Caco-2 (cell line): Measurements from ENCODE around the gene DHRS1. TPM values are rescaled to one million over a fixed set of nuclear protein-coding genes. Genes with fewer than 3 reads are reported as not detected.

Experiments used
- BruUV-seq: library from RNA; stranded (reverse); fragments of 400-500 nt; replicated peaks from 2 replicates; lab custom pipeline; 2021; lab: Mats Ljungman, UMichigan
- CTCF ChIA-PET: fragments of 300-600 bp; sonication (Branson Sonifier 250); formaldehyde crosslinking; loops from one replicate; lab custom pipeline; 2022; ENCODE audit warnings: antibody characterized with exemption; lab: Charles Lee
- POLR2A ChIA-PET: fragments of 300-600 bp; sonication (Branson Sonifier 250); formaldehyde crosslinking; loops from one replicate; lab custom pipeline; 2022; ENCODE audit warnings: antibody characterized with exemption; lab: Charles Lee
- DNase-seq, 2 experiments: peaks; one replicate each; pipeline versions ENCODE4 v3.0.0 to v3.0.0-alpha.2; 2020 to 2022
- H3K27me3 ChIP-seq: replicated peaks from 2 replicates; pipeline ENCODE4 v1.6.0; 2011; ENCODE audit warnings: low read length; ENCODE audit not compliant: control insufficient read depth, insufficient read depth
- H3K36me3 ChIP-seq: 2 replicates; pipeline ENCODE4 v1.5.1; 2011; ENCODE audit warnings: low read length; ENCODE audit not compliant: control insufficient read depth, insufficient read depth
- H3K4me1 ChIP-seq: fragments of 250-450 bp; sonication (Bioruptor Pico); 2 replicates; pipeline ENCODE4 v1.5.1; 2020; ENCODE audit warnings: mild to moderate bottlenecking
- H3K4me3 ChIP-seq: 2 replicates; pipeline ENCODE4 v1.5.1; 2011; ENCODE audit warnings: low read depth, mild to moderate bottlenecking, control low read depth, low read length
- H3K9me3 ChIP-seq: fragments of 250-450 bp; sonication (Bioruptor Pico); 2 replicates; pipeline ENCODE4 v1.5.1; 2020; ENCODE audit warnings: mild to moderate bottlenecking, moderate library complexity
- H3K27ac Mint-ChIP-seq: one replicate; pipeline ENCODE4 v1.8.0; 2022; ENCODE audit warnings: mixed read lengths; ENCODE audit not compliant: unreplicated experiment
- H3K27me3 Mint-ChIP-seq: one replicate; pipeline ENCODE4 v1.8.0; 2022; ENCODE audit warnings: mixed read lengths; ENCODE audit not compliant: insufficient read depth, unreplicated experiment
- H3K36me3 Mint-ChIP-seq: one replicate; pipeline ENCODE4 v1.8.0; 2022; ENCODE audit warnings: mild to moderate bottlenecking, mixed read lengths; ENCODE audit not compliant: insufficient read depth, unreplicated experiment
- H3K4me1 Mint-ChIP-seq: one replicate; pipeline ENCODE4 v1.8.0; 2022; ENCODE audit warnings: low read depth, mixed read lengths; ENCODE audit not compliant: unreplicated experiment
- H3K4me3 Mint-ChIP-seq: one replicate; pipeline ENCODE4 v1.8.0; 2022; ENCODE audit warnings: mild to moderate bottlenecking, moderate library complexity, mixed read lengths; ENCODE audit not compliant: unreplicated experiment
- H3K9me3 Mint-ChIP-seq: one replicate; pipeline ENCODE4 v1.8.0; 2022; ENCODE audit warnings: mixed read lengths; ENCODE audit not compliant: unreplicated experiment
- intact Hi-C: fragments of 100-400 bp; cut with micrococcal nuclease; formaldehyde crosslinking; loops from one replicate; pipeline ENCODE4 v1.10.0; 2022; ENCODE audit not compliant: unreplicated experiment
- total RNA-seq: library from RNA; stranded (reverse); gene quantifications from 2 replicates; pipeline ENCODE4 v1.2.3, GENCODE V29; 2022
- TF ChIP-seq, protein P1 (sequence below), 2 experiments: fragments of 200-600 bp in 1 of 2; IDR thresholded peaks; 1 replicate in 1 of 2; 2 replicates in 1 of 2; pipeline versions ENCODE4 v1.5.1 to v1.8.0; 2011 to 2022; ENCODE audit warnings: antibody characterized with exemption in 1 of 2, control low read depth in 1 of 2, inconsistent platforms in 1 of 2, low read depth in 1 of 2, low read length in 1 of 2, mild to moderate bottlenecking in 1 of 2, moderate library complexity in 1 of 2; ENCODE audit not compliant: insufficient read depth in 1 of 2, severe bottlenecking in 1 of 2, unreplicated experiment in 1 of 2

DHRS1 gene
- total RNA-seq, 1 experiment from 2014 or later, result 18.1 TPM

- H3K9me3 ChIP-seq, result no peaks in the 10 kb centered on the region
- H3K4me1 Mint-ChIP-seq, result no peaks in the 10 kb centered on the region
- H3K4me3 ChIP-seq, result no peak overlapping the region
- H3K36me3 Mint-ChIP-seq, result no peaks in the 10 kb centered on the region
- no peaks in the 10 kb centered on the region for H3K9me3 Mint-ChIP-seq
- no peak overlapping the region for H3K27ac Mint-ChIP-seq
- no peaks in the 10 kb centered on the region for H3K27me3 Mint-ChIP-seq
- intact Hi-C loops, result no loop called here
- H3K4me1 ChIP-seq, result peaks cover 13% of the 10 kb centered on the region
- DNase-seq, result no peak
- ChIA-PET POLR2A (no interaction called here), CTCF (no interaction called here)
- H3K27me3 ChIP-seq, result no peaks in the 10 kb centered on the region
- BruUV-seq, result no TSS peak
- TF ChIP-seq, protein P1, sequence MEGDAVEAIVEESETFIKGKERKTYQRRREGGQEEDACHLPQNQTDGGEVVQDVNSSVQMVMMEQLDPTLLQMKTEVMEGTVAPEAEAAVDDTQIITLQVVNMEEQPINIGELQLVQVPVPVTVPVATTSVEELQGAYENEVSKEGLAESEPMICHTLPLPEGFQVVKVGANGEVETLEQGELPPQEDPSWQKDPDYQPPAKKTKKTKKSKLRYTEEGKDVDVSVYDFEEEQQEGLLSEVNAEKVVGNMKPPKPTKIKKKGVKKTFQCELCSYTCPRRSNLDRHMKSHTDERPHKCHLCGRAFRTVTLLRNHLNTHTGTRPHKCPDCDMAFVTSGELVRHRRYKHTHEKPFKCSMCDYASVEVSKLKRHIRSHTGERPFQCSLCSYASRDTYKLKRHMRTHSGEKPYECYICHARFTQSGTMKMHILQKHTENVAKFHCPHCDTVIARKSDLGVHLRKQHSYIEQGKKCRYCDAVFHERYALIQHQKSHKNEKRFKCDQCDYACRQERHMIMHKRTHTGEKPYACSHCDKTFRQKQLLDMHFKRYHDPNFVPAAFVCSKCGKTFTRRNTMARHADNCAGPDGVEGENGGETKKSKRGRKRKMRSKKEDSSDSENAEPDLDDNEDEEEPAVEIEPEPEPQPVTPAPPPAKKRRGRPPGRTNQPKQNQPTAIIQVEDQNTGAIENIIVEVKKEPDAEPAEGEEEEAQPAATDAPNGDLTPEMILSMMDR (IDR thresholded peaks at IDR 0.05; ENCODE audit: insufficient read depth in 1 of 2, low read depth in 1 of 2, low read length in 1 of 2, severe bottlenecking in 1 of 2, unreplicated experiment in 1 of 2), result no peak
- no peaks in the 10 kb centered on the region; the same call in 1 of the 2 replicates for H3K36me3 ChIP-seq
- no peak overlapping the region for H3K4me3 Mint-ChIP-seq
Measured at GRCh38 chr14:24254630-24255392, 44.8 kb downstream of the DHRS1 start.

DNA sequence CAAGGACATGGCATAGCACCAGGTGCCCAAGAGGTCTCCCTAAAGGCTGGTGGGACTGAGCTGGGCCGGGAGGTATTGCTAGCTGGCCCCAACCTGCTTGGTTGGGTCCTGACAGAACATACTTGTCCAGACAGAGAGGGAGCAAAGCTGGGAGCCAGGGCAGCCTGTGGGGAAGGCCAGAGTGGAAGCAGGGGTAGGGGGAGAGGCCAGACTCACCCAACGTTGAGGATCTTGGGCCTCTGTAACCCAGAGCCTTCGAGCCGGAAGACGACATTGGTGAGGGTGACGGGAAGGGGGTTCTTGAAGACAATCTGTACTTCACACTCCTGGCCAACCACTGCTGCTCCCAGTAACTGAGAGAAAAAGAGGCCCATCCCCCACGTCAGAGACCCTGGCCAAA lies 45.6 kb downstream of the DHRS1 start:
- no peaks in the 10 kb centered on the region for H3K36me3 Mint-ChIP-seq
- TF ChIP-seq, protein P1 (IDR thresholded peaks at IDR 0.05; ENCODE audit: insufficient read depth in 1 of 2, low read depth in 1 of 2, low read length in 1 of 2, severe bottlenecking in 1 of 2, unreplicated experiment in 1 of 2), result no peak
- Histone ChIP-seq H3K36me3 (no peaks in the 10 kb centered on the region; the same call in 1 of the 2 replicates), H3K9me3 (no peaks in the 10 kb centered on the region), H3K4me3 (no peak overlapping the region), H3K27me3 (no peaks in the 10 kb centered on the region), H3K4me1 (peaks cover 13% of the 10 kb centered on the region)
- H3K4me3 Mint-ChIP-seq, result no peak overlapping the region
- ChIA-PET CTCF (interaction anchor here (1.2 kb wide), 1 partner anchor 11 kb away, joined by 3 read pairs; the partner anchor contains the start of gene TINF2), POLR2A (no interaction called here)
- BruUV-seq, result no TSS peak
- H3K4me1 Mint-ChIP-seq, result no peaks in the 10 kb centered on the region
- DNase-seq, result no peak
- no peak overlapping the region for H3K27ac Mint-ChIP-seq
- H3K9me3 Mint-ChIP-seq, result no peaks in the 10 kb centered on the region
- intact Hi-C loops, result no loop called here
- H3K27me3 Mint-ChIP-seq, result no peaks in the 10 kb centered on the region

DNA sequence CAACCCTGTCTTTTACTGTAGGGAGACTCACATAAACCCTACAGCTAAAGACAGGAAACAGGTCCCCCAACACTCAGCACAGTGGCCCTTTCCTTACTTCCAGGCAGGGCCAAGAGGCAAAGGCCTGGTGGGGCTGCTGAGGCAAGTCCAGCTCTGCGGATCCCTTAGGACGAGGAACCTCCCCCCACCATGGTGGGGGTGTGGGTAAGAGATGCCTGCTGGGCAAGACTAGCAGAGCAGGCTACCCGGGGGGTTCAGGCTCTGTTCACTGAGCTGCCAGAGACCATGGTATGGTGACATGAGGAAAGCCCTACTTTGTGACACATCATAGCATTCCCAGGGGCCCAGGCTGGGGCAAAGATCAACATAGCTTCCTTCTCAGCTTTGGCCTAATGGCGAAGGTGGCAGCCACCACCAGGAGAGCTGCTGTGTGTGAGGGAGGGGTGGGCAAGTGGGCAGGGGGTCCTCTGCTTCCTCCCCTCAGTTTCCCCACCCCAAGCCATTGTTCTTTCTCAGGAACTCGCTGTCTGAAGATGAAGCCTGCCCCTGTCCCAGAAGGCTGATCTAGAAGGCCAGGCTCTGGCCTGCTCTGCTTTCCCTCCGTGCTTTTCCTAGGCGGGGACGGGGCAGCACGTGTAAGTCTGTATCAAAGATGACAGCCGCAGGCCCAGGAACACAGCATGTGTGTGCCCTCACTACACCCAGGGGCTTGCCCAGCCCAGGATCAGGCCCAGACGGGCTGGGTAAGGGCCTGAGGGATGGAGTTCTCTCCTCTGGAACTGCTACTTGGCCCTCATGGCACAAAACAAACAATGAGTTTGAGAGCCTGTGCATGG lies 47.1 kb downstream of the DHRS1 start:
- CTCF ChIA-PET, result interaction anchor here (0.7 to 2.9 kb wide), 7 partner anchors 9 to 179 kb away, joined by 3 to 16 read pairs (median 6); partner anchors contain the start of genes CIDEB, RABGGTA and TINF2
- POLR2A ChIA-PET, result interaction anchor here (0.7 to 1.0 kb wide), 3 partner anchors 10 to 1075 kb away, joined by 3 to 6 read pairs (median 4); partner anchors contain the start of genes CHMP4A and TINF2

More for the DNA sequence above, 47.1 kb downstream of the DHRS1 start:
- H3K9me3 ChIP-seq, result no peaks in the 10 kb centered on the region
- Mint-ChIP-seq H3K27me3 (no peaks in the 10 kb centered on the region), H3K4me1 (no peaks in the 10 kb centered on the region), H3K27ac (no peak overlapping the region), H3K9me3 (no peaks in the 10 kb centered on the region), H3K36me3 (no peaks in the 10 kb centered on the region), H3K4me3 (no peak overlapping the region)
- peak; percentile 52 to 54 for DNase-seq
- no peaks in the 10 kb centered on the region; the same call in 1 of the 2 replicates for H3K36me3 ChIP-seq
- TF ChIP-seq, protein P1 (IDR thresholded peaks at IDR 0.05; ENCODE audit: insufficient read depth in 1 of 2, low read depth in 1 of 2, low read length in 1 of 2, severe bottlenecking in 1 of 2, unreplicated experiment in 1 of 2), result no peak
- intact Hi-C loops, result no loop called here
- BruUV-seq, result no TSS peak
- H3K4me3 ChIP-seq, result no peak overlapping the region
- H3K27me3 ChIP-seq, result no peaks in the 10 kb centered on the region
- H3K4me1 ChIP-seq, result peaks cover 13% of the 10 kb centered on the region
